Right lobe of liver (tissue), 4 donors: ENCODE results near the gene PC.

Experiments used
- CTCF ChIP-seq, 4 donors: fragments of 200-600 bp in 3 of 4; fragments of 450-650 bp in 1 of 4; IDR thresholded peaks; one replicate each; pipeline versions ENCODE4 v1.5.1 to v1.8.0; 2016 to 2022; ENCODE audit warnings: antibody characterized with exemption in 4 of 4, mild to moderate bottlenecking in 2 of 4
- POLR2A ChIP-seq: fragments of 450-650 bp; IDR thresholded peaks from one replicate; pipeline ENCODE4 v1.6.1; 2017; ENCODE audit warnings: antibody characterized with exemption, mild to moderate bottlenecking
- donor health status: DM: no; HTN: no; CAD: no.
- donor health status: DM: no; HTN: no; CAD: no.
- donor health status: DM: no; HTN: yes; CAD: no.

- no peak for TF ChIP-seq POLR2A
- no peak for TF ChIP-seq CTCF (IDR thresholded peaks at IDR 0.05)
Observed at GRCh38 chr11:66996609-66997273, 38.6 kb upstream of the PC start.
